GM10266 (cell line): ENCODE results near the gene LMTK2.

Experiments used
- DNase-seq: peaks from one replicate; pipeline ENCODE4 v3.0.0; 2012; ENCODE audit errors: extremely low spot score
- TF ChIP-seq, protein P1 (sequence below): IDR thresholded peaks from 2 replicates; pipeline ENCODE4 v1.5.1; 2012; ENCODE audit warnings: mild to moderate bottlenecking, low read depth; ENCODE audit not compliant: control insufficient read depth, insufficient read depth; ENCODE audit errors: missing control alignments

Gene LMTK2

DNA sequence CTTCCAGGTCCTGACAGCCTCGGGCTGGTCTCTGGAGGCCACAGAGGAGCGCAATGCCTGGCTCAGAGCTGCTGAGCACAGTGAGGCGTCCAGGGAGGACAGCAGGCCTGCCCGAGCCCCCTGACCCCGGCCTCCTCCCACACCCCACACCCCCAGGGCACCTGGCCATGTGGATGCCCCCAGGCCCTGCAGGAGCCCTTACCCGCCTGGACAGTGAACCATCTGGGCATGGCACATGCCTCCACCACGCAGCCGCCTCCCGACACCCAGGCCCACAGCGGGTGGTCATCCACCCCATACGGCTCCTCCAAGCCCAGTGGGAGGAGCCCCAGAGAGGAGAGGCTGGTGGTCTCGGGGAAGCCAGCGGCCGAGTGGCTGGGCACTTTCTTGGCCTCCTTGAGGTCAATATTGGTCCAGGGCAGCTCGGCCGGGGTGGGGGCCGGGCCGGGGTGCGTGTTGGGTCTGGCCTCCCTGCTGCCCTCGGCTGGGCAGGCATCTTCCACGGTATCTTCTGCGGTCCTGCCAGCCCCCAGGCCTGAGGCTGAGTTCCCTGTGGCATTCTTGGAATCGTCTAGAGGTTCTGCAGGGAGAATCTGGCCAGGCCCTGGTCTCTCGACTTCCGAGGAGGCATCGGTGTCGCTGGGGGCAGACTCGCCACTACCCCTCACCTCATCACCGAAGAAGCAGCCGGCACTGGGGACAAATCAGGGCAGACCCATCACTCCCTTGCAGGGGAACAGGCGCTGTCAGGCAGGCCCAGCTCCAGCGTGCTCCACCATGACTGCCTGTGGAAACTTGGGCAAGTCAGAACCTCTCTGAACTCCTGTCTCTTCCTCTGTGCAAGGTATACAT, 126.8 kb downstream of the LMTK2 start:
- TF ChIP-seq, protein P1, sequence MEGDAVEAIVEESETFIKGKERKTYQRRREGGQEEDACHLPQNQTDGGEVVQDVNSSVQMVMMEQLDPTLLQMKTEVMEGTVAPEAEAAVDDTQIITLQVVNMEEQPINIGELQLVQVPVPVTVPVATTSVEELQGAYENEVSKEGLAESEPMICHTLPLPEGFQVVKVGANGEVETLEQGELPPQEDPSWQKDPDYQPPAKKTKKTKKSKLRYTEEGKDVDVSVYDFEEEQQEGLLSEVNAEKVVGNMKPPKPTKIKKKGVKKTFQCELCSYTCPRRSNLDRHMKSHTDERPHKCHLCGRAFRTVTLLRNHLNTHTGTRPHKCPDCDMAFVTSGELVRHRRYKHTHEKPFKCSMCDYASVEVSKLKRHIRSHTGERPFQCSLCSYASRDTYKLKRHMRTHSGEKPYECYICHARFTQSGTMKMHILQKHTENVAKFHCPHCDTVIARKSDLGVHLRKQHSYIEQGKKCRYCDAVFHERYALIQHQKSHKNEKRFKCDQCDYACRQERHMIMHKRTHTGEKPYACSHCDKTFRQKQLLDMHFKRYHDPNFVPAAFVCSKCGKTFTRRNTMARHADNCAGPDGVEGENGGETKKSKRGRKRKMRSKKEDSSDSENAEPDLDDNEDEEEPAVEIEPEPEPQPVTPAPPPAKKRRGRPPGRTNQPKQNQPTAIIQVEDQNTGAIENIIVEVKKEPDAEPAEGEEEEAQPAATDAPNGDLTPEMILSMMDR, result no peak
- no peak for DNase-seq

- no peak for DNase-seq
- TF ChIP-seq, protein P1, result no peak
Observed at GRCh38 chr7:98234429-98235147, 127.9 kb downstream of the LMTK2 start.

- DNase-seq, result no peak
Observed at GRCh38 chr7:98235901-98236300, 129.2 kb downstream of the LMTK2 start.

DNA sequence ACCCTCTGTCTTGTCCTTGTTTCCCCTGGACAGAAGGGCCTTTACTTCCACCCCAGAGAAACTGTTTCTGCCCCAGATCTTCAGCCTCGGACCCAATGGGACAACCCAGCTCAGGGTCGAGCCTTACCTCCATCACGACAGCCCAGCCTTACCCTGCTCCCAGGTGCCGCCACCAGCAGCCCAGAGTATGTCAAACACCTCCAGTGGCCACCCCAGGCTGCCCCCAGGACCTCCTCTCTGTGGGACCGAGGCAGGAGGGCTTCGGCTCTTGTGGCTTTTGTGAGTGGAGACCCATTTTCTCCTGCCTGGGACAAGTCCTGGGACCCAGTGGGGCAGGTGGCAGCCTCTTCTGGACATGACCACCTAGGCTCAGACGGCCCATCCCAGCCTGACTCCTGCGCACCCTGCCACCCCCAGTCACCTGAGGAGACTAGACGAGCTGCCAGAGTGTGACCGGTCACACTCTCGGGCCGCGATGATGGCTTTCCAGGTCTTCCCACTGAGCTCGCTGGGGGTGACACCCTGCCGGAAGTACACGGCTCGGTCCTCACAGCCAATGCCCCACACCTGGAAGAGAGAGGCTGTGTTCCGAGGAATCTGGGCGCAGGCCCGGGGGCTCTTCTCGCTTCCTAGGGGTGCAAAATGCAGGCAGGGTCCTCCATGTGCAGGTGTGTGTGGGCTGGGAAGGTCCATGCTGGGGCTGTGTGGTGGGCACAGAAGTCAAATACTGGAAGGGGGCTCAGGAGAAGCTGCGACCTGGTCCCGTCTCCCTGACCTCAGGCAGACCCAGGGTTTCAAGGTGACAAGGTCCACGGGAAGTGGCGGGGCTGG, 129.9 kb downstream of the LMTK2 start:
- no peak for DNase-seq
- TF ChIP-seq, protein P1, result no peak

More at GRCh38 chr7:98235901-98236300, 129.2 kb downstream of the LMTK2 start:
- TF ChIP-seq, protein P1, result no peak

GRCh38 chr7:98238076-98238475, 131.4 kb downstream of the LMTK2 start:
- TF ChIP-seq, protein P1, result no peak
- no peak for DNase-seq

- no peak for DNase-seq
- TF ChIP-seq, protein P1, result no peak
Observed at GRCh38 chr7:98238976-98239375, 132.3 kb downstream of the LMTK2 start.
